ENCODE results near the gene NTSR1. TPM values are rescaled to one million over a fixed set of nuclear protein-coding genes. Genes with fewer than 3 reads are reported as not detected.

NTSR1 gene
- total RNA-seq, 3 donors from 2014 or later (not counting 1 experiment from before 2014, with no cell fraction given): 0.11 to 0.45 TPM; not detected in 1

DNA sequence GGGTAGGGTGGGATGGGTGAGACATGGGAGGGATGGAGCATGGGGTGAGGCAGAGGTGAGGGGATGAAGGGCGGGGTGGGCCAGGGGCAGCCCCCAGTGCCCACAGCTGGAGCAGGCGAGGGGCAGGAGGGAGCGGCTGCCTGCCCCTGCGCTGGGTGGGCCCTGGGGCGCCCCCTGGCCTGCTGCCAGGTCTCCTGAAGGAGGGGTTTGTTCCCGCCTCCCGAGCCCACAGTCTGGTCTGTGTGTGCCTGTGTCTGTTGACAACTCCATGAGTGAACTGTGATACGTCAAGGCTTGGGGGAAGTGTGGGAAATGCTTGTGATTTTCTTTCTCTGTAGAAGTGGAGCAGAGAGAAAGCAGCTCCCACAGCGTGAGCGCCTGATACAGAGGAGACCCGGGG, 76.8 kb downstream of the NTSR1 start:
- H3K4me3 Mint-ChIP-seq: no peak overlapping the region
- H3K27ac Mint-ChIP-seq: no peak overlapping the region
- Histone ChIP-seq H3K36me3 (ENCODE audit: control insufficient read depth, insufficient read depth, low read length) (no peaks in the 10 kb centered on the region), H3K4me3 (ENCODE audit: low read length) (no peak overlapping the region), H3K4me1 (ENCODE audit: control insufficient read depth, insufficient read depth, low read length) (no peaks in the 10 kb centered on the region), H3K27ac (ENCODE audit: low read length) (no peak overlapping the region), H3K27me3 (ENCODE audit: control insufficient read depth, insufficient read depth, low read length) (no peaks in the 10 kb centered on the region), H3K9me3 (ENCODE audit: control insufficient read depth, insufficient read depth, low read length) (no peaks in the 10 kb centered on the region)
- no peaks in the 10 kb centered on the region for H3K9me3 Mint-ChIP-seq
- no peak for ATAC-seq
- no peaks in the 10 kb centered on the region for H3K27me3 Mint-ChIP-seq (ENCODE audit: low read depth in 2 of 2)
- DNase-seq: no peak
- 87% methylated on average over 11 of the region's 11 CpGs for WGBS (ENCODE audit: insufficient coverage)
- H3K36me3 Mint-ChIP-seq: no peaks in the 10 kb centered on the region
- intact Hi-C loops (cut with micrococcal nuclease): no loop called here
- H3K4me1 Mint-ChIP-seq: no peaks in the 10 kb centered on the region
- TF ChIP-seq, protein P1, sequence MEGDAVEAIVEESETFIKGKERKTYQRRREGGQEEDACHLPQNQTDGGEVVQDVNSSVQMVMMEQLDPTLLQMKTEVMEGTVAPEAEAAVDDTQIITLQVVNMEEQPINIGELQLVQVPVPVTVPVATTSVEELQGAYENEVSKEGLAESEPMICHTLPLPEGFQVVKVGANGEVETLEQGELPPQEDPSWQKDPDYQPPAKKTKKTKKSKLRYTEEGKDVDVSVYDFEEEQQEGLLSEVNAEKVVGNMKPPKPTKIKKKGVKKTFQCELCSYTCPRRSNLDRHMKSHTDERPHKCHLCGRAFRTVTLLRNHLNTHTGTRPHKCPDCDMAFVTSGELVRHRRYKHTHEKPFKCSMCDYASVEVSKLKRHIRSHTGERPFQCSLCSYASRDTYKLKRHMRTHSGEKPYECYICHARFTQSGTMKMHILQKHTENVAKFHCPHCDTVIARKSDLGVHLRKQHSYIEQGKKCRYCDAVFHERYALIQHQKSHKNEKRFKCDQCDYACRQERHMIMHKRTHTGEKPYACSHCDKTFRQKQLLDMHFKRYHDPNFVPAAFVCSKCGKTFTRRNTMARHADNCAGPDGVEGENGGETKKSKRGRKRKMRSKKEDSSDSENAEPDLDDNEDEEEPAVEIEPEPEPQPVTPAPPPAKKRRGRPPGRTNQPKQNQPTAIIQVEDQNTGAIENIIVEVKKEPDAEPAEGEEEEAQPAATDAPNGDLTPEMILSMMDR (IDR thresholded peaks at IDR 0.05): no peak

DNA sequence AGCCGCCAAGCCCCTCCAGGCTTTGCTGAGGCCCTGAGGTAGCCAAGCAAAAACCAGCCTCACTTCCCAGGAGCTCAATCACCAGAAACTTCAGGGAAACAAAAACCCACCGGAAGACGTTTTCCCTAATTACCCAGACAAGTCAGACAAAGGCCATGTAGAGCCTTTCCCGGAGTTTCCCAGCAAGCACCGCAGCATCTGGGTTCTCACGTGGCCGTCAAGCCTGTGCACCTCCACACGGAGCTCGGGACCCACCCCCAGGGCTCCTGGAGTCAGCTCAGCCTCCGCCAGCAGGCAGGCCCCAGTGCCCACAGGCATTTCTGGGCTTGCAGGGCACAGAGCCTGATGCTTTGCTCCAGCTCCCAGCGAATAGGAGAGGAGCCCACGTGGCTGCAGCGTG, 77.5 kb downstream of the NTSR1 start:
- ATAC-seq (no peak), DNase-seq (no peak)
- TF ChIP-seq, protein P1 (IDR thresholded peaks at IDR 0.05): no peak
- no peaks in the 10 kb centered on the region for H3K36me3 Mint-ChIP-seq
- Histone ChIP-seq H3K9me3 (ENCODE audit: control insufficient read depth, insufficient read depth, low read length) (no peaks in the 10 kb centered on the region), H3K27ac (ENCODE audit: low read length) (no peak overlapping the region), H3K27me3 (ENCODE audit: control insufficient read depth, insufficient read depth, low read length) (no peaks in the 10 kb centered on the region), H3K4me3 (ENCODE audit: low read length) (no peak overlapping the region), H3K36me3 (ENCODE audit: control insufficient read depth, insufficient read depth, low read length) (no peaks in the 10 kb centered on the region), H3K4me1 (ENCODE audit: control insufficient read depth, insufficient read depth, low read length) (peaks cover under 1% of the 10 kb centered on the region)
- intact Hi-C loops (cut with micrococcal nuclease): no loop called here
- no peaks in the 10 kb centered on the region for H3K27me3 Mint-ChIP-seq (ENCODE audit: low read depth in 2 of 2)
- H3K4me1 Mint-ChIP-seq: no peaks in the 10 kb centered on the region
- H3K4me3 Mint-ChIP-seq: no peak overlapping the region
- no peaks in the 10 kb centered on the region for H3K9me3 Mint-ChIP-seq
- no peak overlapping the region for H3K27ac Mint-ChIP-seq
- WGBS (ENCODE audit: insufficient coverage): 85% methylated on average over 13 of the region's 13 CpGs

DNA sequence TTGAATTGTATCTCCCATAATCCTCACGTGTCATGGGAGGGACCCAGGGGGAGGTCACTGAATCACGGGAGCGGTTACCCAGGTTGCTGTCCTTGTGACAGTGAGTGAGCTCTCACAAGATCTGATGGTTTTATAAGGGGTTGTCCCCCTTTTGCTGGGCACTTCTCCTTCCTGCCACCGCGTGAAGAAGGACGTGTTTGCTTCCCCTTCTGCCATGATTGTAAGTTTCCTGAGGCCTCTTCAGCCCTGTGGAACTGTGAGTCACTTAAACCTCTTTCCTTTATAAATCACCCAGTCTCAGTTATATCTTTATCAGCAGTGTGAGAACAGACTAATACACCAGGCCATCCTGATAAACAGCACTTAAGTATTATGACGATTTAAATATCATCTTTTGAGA, 78.7 kb downstream of the NTSR1 start:
- Mint-ChIP-seq H3K4me1 (peaks cover 6% of the 10 kb centered on the region in 2 donors), H3K36me3 (no peaks in the 10 kb centered on the region), H3K27ac (no peak overlapping the region), H3K4me3 (no peak overlapping the region), H3K27me3 (ENCODE audit: low read depth in 2 of 2) (no peaks in the 10 kb centered on the region), H3K9me3 (no peaks in the 10 kb centered on the region)
- Histone ChIP-seq H3K4me1 (ENCODE audit: control insufficient read depth, insufficient read depth, low read length) (peaks cover 3% of the 10 kb centered on the region), H3K27me3 (ENCODE audit: control insufficient read depth, insufficient read depth, low read length) (no peaks in the 10 kb centered on the region), H3K36me3 (ENCODE audit: control insufficient read depth, insufficient read depth, low read length) (no peaks in the 10 kb centered on the region), H3K27ac (ENCODE audit: low read length) (no peak overlapping the region), H3K4me3 (ENCODE audit: low read length) (no peak overlapping the region), H3K9me3 (ENCODE audit: control insufficient read depth, insufficient read depth, low read length) (no peaks in the 10 kb centered on the region)
- DNase-seq (no peak), ATAC-seq (no peak)
- TF ChIP-seq, protein P1 (IDR thresholded peaks at IDR 0.05): no peak
- intact Hi-C loops (cut with micrococcal nuclease): no loop called here
- 45% methylated on average over 6 of the region's 7 CpGs for WGBS (ENCODE audit: insufficient coverage)

DNA sequence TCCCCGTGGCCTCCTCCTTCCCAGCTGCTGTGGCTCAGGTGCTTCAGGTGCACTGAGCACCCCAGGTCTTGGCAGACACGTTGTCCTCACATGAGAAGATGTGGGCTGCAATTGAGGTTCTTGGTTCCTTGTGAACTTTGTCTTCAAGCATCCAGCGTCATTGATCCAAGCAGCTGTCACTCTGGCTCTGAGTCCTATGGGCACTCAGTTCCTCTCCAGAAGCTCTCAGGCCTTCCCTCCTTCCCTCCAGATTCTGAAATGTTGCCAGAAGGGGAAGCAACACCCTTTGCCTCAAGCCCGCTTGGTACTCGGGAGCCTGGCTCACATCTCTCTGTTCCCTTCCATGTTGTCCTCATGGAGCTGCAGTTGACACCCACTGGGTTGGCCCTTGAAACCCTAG, 79.2 kb downstream of the NTSR1 start:
- intact Hi-C loops (cut with micrococcal nuclease): no loop called here
- Mint-ChIP-seq H3K4me1 (peaks cover 6 to 10% of the 10 kb centered on the region in 2 donors), H3K4me3 (no peak overlapping the region), H3K9me3 (no peaks in the 10 kb centered on the region), H3K27me3 (ENCODE audit: low read depth in 2 of 2) (no peaks in the 10 kb centered on the region), H3K36me3 (no peaks in the 10 kb centered on the region), H3K27ac (no peak overlapping the region)
- Histone ChIP-seq H3K4me1 (ENCODE audit: control insufficient read depth, insufficient read depth, low read length) (peaks cover 4% of the 10 kb centered on the region), H3K36me3 (ENCODE audit: control insufficient read depth, insufficient read depth, low read length) (no peaks in the 10 kb centered on the region), H3K27me3 (ENCODE audit: control insufficient read depth, insufficient read depth, low read length) (no peaks in the 10 kb centered on the region), H3K9me3 (ENCODE audit: control insufficient read depth, insufficient read depth, low read length) (no peaks in the 10 kb centered on the region), H3K4me3 (ENCODE audit: low read length) (no peak overlapping the region), H3K27ac (ENCODE audit: low read length) (no peak overlapping the region)
- TF ChIP-seq, protein P1 (IDR thresholded peaks at IDR 0.05): no peak
- ATAC-seq (no peak), DNase-seq (no peak)
- WGBS (ENCODE audit: insufficient coverage): 80% methylated on average over 5 of the region's 5 CpGs

All from natural killer cell (primary cell).